SK-N-SH (cell line): Measurements from ENCODE around the gene AKT1S1. TPM values are rescaled to one million over a fixed set of nuclear protein-coding genes. Genes with fewer than 3 reads are reported as not detected.

Source experiments
- CTCF ChIA-PET: fragments of 300-600, 350-600 bp; formaldehyde crosslinking; extraction: SDS; loops from one replicate; lab custom pipeline; 2021; lab: Yijun Ruan, JAX
- POLR2A ChIA-PET: fragments of 350-600 bp; sonication (Branson Sonifier 250); formaldehyde crosslinking; extraction: SDS; loops from one replicate; lab custom pipeline; 2020; ENCODE audit warnings: antibody characterized with exemption, inconsistent platforms; lab: Yijun Ruan, JAX
- DNase-seq: peaks from one replicate; pipeline ENCODE4 v3.0.0; 2012
- H2AFZ ChIP-seq: fragments of 200-600 bp; sonication (generic); 2 replicates; pipeline ENCODE4 v1.8.1; 2016; ENCODE audit warnings: antibody characterized with exemption, mild to moderate bottlenecking, low read depth
- H3F3A ChIP-seq: fragments of 200-600 bp; sonication (generic); replicated peaks from 2 replicates; pipeline ENCODE3; 2016; ENCODE audit warnings: antibody characterized with exemption, mild to moderate bottlenecking; ENCODE audit not compliant: insufficient read depth
- H3K27ac ChIP-seq, 2 experiments: fragments of 200-500 bp in 1 of 2; fragments of 200-600 bp in 1 of 2; sonication (Bioruptor generic) in 1 of 2; sonication (generic), shearing (Covaris generic) in 1 of 2; 2 replicates each; pipeline versions ENCODE4 v1.5.1 to v1.6.1; 2014 to 2016; ENCODE audit warnings: low read depth in 2 of 2, inconsistent platforms in 1 of 2, low read length in 1 of 2, mild to moderate bottlenecking in 1 of 2, mixed read lengths in 1 of 2
- H3K27me3 ChIP-seq: fragments of 200-600 bp; sonication (generic), shearing (Covaris generic); 2 replicates; pipeline ENCODE4 v1.6.1; 2016; ENCODE audit warnings: mixed run types; ENCODE audit not compliant: insufficient read depth
- H3K36me3 ChIP-seq, 2 experiments: fragments of 200-500 bp in 1 of 2; fragments of 200-600 bp in 1 of 2; sonication (Bioruptor generic) in 1 of 2; sonication (generic) in 1 of 2; replicated peaks in 1 of 2; 2 replicates each; pipeline versions ENCODE3 to v1.5.1; 2014 to 2016; ENCODE audit warnings: low read length in 1 of 2, mild to moderate bottlenecking in 1 of 2; ENCODE audit not compliant: insufficient read depth in 2 of 2, control insufficient read depth in 1 of 2
- H3K4me1 ChIP-seq, 2 experiments: fragments of 200-500 bp in 1 of 2; fragments of 200-600 bp in 1 of 2; sonication (Bioruptor generic) in 1 of 2; sonication (generic), shearing (Covaris generic) in 1 of 2; 2 replicates each; pipeline versions ENCODE4 v1.5.1 to v1.6.1; 2014 to 2016; ENCODE audit warnings: low read depth in 1 of 2, low read length in 1 of 2, mixed run types in 1 of 2; ENCODE audit not compliant: insufficient read depth in 2 of 2, control insufficient read depth in 1 of 2
- H3K4me2 ChIP-seq: fragments of 200-600 bp; sonication (generic), shearing (Covaris generic); 2 replicates; pipeline ENCODE4 v1.6.1; 2017; ENCODE audit warnings: mixed run types
- H3K4me3 ChIP-seq, 2 experiments: fragments of 200-500 bp in 1 of 2; fragments of 200-600 bp in 1 of 2; sonication (Bioruptor generic) in 1 of 2; sonication (generic), shearing (Covaris generic) in 1 of 2; 2 replicates each; pipeline versions ENCODE4 v1.5.1 to v1.8.1; 2014 to 2016; ENCODE audit warnings: low read depth in 2 of 2, inconsistent platforms in 1 of 2, low read length in 1 of 2, mild to moderate bottlenecking in 1 of 2, mixed read lengths in 1 of 2, moderate library complexity in 1 of 2
- H3K79me2 ChIP-seq: fragments of 200-600 bp; sonication (generic); 2 replicates; pipeline ENCODE4 v1.8.1; 2017; ENCODE audit warnings: mild to moderate bottlenecking; ENCODE audit not compliant: insufficient read depth
- H3K9ac ChIP-seq: fragments of 200-600 bp; sonication (generic); 2 replicates; pipeline ENCODE4 v1.6.1; 2017; ENCODE audit warnings: mixed run types
- H3K9me2 ChIP-seq: fragments of 200-600 bp; sonication (generic); 2 replicates; pipeline ENCODE4 v1.6.1; 2017; ENCODE audit warnings: mixed run types
- H3K9me3 ChIP-seq: fragments of 200-600 bp; sonication (generic); 2 replicates; pipeline ENCODE4 v1.6.1; 2017; ENCODE audit warnings: mixed run types, mild to moderate bottlenecking, moderate library complexity
- H4K20me1 ChIP-seq: fragments of 200-600 bp; sonication (generic); 2 replicates; pipeline ENCODE4 v1.6.1; 2017; ENCODE audit warnings: mild to moderate bottlenecking, mixed run types; ENCODE audit not compliant: insufficient read depth
- ELF1 ChIP-seq: IDR thresholded peaks from 2 replicates; pipeline ENCODE4 v1.4.0; 2012
- EZH2phosphoT487 ChIP-seq: fragments of 200-600 bp; sonication (generic); IDR thresholded peaks from 2 replicates; pipeline ENCODE4 v1.6.1; 2017; ENCODE audit warnings: low read depth, mixed run types, mild to moderate bottlenecking, antibody characterized with exemption, moderate library complexity, borderline replicate concordance
- FOSL2 ChIP-seq: IDR thresholded peaks from 2 replicates; pipeline ENCODE4 v1.4.0; 2012; ENCODE audit warnings: low read depth, mild to moderate bottlenecking, moderate library complexity, borderline replicate concordance
- FOXJ3 ChIP-seq: sonication (generic); formaldehyde crosslinking; IDR thresholded peaks from 2 replicates; pipeline ENCODE4 v1.5.1; 2020; ENCODE audit warnings: mild to moderate bottlenecking, missing genetic modification reagents
- GABPA ChIP-seq: IDR thresholded peaks from 2 replicates; pipeline ENCODE4 v1.4.0; 2012; ENCODE audit warnings: low read depth, mild to moderate bottlenecking
- GATA2 ChIP-seq: sonication (generic); formaldehyde crosslinking; IDR thresholded peaks from 2 replicates; pipeline ENCODE4 v1.5.0; 2020; ENCODE audit warnings: mild to moderate bottlenecking, missing genetic modification reagents
- MEF2A ChIP-seq: IDR thresholded peaks from 2 replicates; pipeline ENCODE4 v1.4.0; 2012; ENCODE audit warnings: low read depth, borderline replicate concordance
- MXI1 ChIP-seq: IDR thresholded peaks from 2 replicates; pipeline ENCODE4 v1.6.1; 2012; ENCODE audit warnings: mild to moderate bottlenecking, low read depth, low read length, improper control_type of control experiment
- NFIC ChIP-seq: IDR thresholded peaks from 2 replicates; pipeline ENCODE4 v1.4.0; 2012; ENCODE audit warnings: borderline replicate concordance
- PBX3 ChIP-seq: IDR thresholded peaks from 2 replicates; pipeline ENCODE4; 2012
- REST ChIP-seq: IDR thresholded peaks from 2 replicates; pipeline ENCODE4 v1.6.1; 2012; ENCODE audit warnings: mild to moderate bottlenecking, low read depth, low read length, moderate library complexity
- SIN3A ChIP-seq: IDR thresholded peaks from 2 replicates; pipeline ENCODE4 v1.6.1; 2012; ENCODE audit warnings: low read depth, mild to moderate bottlenecking, low read length, moderate library complexity, borderline replicate concordance
- TAF1 ChIP-seq: IDR thresholded peaks from 2 replicates; pipeline ENCODE4 v1.6.1; 2012; ENCODE audit warnings: low read depth, mild to moderate bottlenecking, low read length, moderate library complexity, borderline replicate concordance
- TEAD4 ChIP-seq: IDR thresholded peaks from 2 replicates; pipeline ENCODE4 v1.4.0; 2012; ENCODE audit warnings: mild to moderate bottlenecking, borderline replicate concordance; ENCODE audit not compliant: insufficient read depth
- YY1 ChIP-seq: IDR thresholded peaks from 2 replicates; pipeline ENCODE4 v1.4.0; 2012; ENCODE audit warnings: low read depth, mild to moderate bottlenecking
- WGBS: methylation state at CpG from one replicate; pipeline ENCODE4 v1.1.6; 2017; ENCODE audit warnings: low lambda C conversion rate; 5-methylcytosine and 5-hydroxymethylcytosine counted together
- polyA plus RNA-seq, 3 experiments: library from polyadenylated mRNA; depleted of rRNA; stranded (reverse); fragments of >200 nt; gene quantifications; 2 replicates each; pipeline ENCODE4 v1.2.3, GENCODE V29; 2012

AKT1S1 gene
- polyA plus RNA-seq, 1 of the 3 experiments (the other 2 are of a cell fraction) = 63.7 TPM

- TF ChIP-seq EZH2phosphoT487 (no peak), REST (no peak), ELF1 (no peak), YY1 (no peak), GABPA (no peak), FOSL2 (no peak), TEAD4 (no peak)
Measured at GRCh38 chr19:49889687-49890348, 12.7 kb upstream of the AKT1S1 start (continued).

- no peak overlapping the region for H3K4me3 ChIP-seq
- POLR2A ChIA-PET = no interaction called here
- no peak overlapping the region for H3K4me2 ChIP-seq
- H3K27me3 ChIP-seq = no peaks in the 10 kb centered on the region
- WGBS = 96% methylated on average over 17 of the region's 23 CpGs
- H3K27ac ChIP-seq = no peak overlapping the region
- CTCF ChIA-PET = interaction anchor here (1.2 to 1.6 kb wide), 6 partner anchors 11 to 79 kb away, joined by 3 to 6 read pairs (median 4); partner anchors contain the start of genes AKT1S1 and TBC1D17
- H3K79me2 ChIP-seq = no peaks in the 10 kb centered on the region
- H3K9ac ChIP-seq = no peak overlapping the region
- H3K4me1 ChIP-seq = peaks cover 0 to 13% of the 10 kb centered on the region in 2 experiments; a peak in 1 of 4 replicates
- H3K9me3 ChIP-seq = no peaks in the 10 kb centered on the region
- H2AFZ ChIP-seq = no peak overlapping the region
- no peaks in the 10 kb centered on the region for H3K9me2 ChIP-seq
- DNase-seq = no peak
- TF ChIP-seq TAF1 (no peak), PBX3 (no peak), TEAD4 (no peak), SIN3A (no peak), NFIC (no peak), GATA2 (CRISPR knock-in tag) (no peak), MXI1 (no peak), MEF2A (no peak), FOXJ3 (no peak)
- no peaks in the 10 kb centered on the region for H4K20me1 ChIP-seq
- peaks cover 10% of the 10 kb centered on the region for H3F3A ChIP-seq
- H3K36me3 ChIP-seq = peaks cover 0 to 8% of the 10 kb centered on the region in 2 experiments
Measured at GRCh38 chr19:49889038-49889686, 12.0 kb upstream of the AKT1S1 start.
